Activated naive CD4-positive, alpha-beta T cell treated with Interleukin-2 at 50 U/mL for 16 hours (primary cell): ENCODE data around the gene ACR.

ENCODE experiments used
- DNase-seq: peaks from one replicate; pipeline ENCODE4 v3.0.0-alpha.2; 2020

The ACR gene

GRCh38 chr22:50702821-50703725 lies 34.9 kb upstream of the ACR start:
- DNase-seq, result no peak

GRCh38 chr22:50703726-50704509 lies 34.1 kb upstream of the ACR start:
- no peak for DNase-seq

- DNase-seq, result no peak
Observed at GRCh38 chr22:50704510-50705218, 33.3 kb upstream of the ACR start.

- no peak for DNase-seq
Observed at GRCh38 chr22:50705219-50705691, 32.7 kb upstream of the ACR start.

DNA sequence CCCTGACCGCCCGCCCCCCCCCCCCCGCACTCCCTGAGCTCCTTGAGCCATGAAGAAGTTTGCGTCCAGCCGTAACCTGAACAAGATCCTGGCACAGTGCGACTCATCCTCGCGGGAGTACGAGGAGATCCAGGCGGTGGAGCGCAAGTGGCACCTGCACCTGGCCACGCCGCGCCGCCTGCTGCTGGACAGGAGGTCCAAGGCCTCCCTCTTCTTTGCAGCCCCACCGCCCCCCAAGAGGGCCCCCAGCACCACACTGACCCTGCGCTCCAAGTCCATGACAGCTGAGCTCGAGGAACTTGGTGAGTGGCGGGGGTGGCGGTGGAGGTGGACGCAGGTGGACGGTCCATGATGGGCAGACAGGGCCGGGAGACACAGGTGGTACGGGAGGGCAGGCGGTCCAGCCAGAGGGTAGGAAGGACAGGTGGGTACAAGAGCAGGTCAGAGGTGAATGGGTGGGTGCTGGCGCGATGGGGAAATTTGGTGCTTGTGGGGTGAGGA lies 32.1 kb upstream of the ACR start:
- DNase-seq, result no peak

DNA sequence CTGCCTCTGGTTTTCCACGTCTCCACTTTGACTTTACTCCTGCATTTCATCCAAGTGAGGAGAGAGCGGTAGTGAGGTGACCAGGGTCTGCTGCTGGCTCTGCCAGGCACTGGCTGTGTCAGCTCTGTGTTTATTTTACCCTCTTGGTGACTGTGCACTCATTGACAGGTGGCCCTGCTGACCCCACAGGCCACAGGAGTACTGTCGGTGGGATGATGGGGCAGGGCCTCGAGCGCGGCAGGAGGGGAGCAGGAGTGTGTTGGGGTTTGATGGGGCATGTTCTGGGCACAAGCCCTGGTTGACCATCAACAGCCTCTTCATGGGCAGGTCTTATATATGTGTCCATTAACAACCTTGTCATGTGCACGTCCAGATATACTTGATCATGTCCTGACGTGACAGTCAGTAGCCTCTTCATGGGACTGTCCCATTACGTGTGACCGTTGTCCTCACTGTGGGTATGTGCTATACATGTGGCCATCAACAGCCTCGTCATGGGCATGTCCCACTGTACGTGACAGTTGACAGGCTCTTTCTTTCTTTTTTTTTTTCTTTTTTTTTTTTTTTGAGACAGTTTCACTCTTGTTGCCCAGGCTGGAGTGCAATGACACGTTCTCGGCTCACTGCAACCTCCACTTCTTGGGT lies 31.4 kb upstream of the ACR start:
- DNase-seq, result no peak

- no peak for DNase-seq
Observed at GRCh38 chr22:50708474-50708873, 29.5 kb upstream of the ACR start.

DNA sequence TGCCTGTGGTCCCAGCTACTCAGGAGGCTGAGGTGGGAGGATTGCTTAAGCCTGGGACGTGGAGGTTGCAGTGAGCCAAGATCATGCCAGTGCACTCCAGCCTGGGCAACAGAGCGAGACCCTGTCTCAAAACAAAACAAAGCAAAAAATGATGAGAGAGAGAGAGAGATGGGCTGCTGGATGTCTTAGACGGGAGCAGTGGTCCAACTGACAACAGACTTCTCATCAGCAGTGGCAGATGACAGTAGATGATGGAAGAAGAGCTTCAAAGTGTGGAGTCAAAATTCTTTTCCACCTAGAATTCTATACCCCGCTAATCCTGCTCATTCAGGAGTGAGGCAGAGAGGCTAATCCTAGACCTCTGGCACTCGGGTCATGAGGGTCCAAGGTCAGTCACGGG lies 29.0 kb upstream of the ACR start:
- DNase-seq, result no peak

DNA sequence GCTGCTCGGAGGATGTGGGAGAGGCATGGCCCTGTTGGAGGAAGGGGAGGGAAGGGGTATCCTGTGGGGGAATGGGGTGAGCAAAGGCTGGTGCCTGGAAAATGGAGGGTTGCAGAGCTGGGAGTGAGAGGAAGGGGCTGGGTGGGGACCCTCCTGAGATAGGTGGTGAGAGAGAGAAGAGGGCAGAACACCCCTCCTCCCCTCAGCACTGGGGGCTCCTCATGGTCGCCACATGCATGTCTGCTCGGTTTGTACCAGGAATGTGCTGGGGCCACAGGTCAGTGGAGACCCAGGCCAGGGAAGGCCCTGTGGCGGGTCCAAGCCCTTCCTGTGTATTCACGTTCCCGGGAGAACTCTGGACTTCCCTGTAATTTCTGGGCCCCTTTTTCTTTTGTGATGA lies 27.8 kb upstream of the ACR start:
- DNase-seq, result no peak

DNA sequence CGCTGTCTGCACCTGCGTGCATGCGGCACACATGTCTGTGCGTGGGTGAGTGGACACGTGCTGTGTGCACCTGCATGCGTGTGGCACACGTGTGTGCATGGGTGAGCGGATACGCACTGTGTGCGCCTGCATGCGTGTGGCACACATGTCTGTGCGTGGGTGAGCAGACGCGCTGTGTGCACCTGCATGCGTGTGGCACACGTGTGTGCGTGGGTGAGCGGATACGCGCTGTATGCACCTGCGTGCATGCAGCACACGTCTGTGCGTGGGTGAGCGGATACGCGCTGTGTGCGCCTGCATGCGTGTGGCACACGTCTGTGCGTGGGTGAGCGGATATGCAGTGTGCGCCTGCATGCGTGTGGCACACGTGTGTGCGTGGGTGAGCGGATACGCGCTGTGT lies 27.1 kb upstream of the ACR start:
- DNase-seq, result no peak

DNA sequence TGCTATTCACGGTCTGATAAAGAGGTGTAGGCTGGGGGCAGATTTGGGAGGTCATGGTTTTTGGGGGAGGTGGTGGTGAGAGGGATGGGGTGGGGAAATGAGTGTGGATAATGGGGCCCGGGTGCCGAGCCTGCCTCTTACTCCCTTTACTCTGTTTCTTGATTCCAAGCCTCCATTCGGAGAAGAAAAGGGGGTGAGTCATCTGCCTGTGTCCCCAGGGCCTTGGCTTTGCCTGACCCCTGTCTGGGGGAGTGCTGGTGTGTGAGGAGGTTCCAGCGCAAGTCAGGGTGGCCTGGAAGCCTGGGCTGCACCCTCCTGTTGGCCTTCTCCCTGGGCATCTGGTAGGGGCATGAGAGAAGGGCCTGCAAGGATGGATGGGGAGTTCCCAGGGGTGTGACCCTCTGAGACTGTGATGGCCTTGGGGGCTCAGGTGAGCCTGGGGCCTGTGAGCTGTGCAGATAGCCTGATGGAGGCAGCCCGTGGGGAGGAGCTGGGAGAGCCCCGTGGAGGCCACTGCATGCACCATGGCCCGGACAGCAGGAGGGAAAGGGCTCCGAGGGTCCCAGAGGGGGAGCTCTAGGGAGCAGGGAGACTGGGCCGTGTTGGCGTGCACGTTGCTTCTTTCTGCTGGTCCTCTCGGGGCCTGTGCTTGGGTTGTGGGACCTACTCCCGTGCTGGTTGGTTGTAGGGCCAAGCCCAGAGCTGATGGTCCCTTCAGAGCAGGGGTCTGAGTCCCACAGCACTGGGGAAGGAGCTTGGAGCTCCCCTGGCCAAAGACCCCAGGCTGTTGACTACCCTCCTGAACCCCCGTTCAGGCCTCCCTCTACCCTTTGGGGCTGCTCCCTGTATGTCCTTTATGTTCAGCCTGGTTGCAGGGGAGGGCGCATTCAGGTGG lies 26.3 kb upstream of the ACR start:
- DNase-seq, result no peak

- DNase-seq, result no peak
Observed at GRCh38 chr22:50712341-50713007, 25.5 kb upstream of the ACR start.

DNA sequence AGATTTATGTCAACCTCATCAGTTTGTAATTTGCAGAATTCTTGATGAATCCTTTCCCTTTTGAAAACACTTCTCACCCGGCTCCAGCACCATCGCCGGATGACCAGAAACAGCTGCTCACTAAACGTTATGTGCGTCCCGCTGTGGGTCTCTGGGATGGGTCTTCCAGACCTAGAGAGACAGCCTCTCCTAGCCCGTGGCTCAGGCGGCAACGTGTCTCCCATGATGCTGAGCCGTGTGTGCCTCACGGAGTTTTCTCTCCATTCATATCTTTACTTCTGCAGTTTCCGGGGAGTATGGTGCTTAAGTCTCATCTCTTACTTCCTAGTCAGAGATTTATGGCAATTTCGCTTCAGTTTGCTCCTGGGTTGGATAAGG lies 25.0 kb upstream of the ACR start:
- DNase-seq, result no peak

- DNase-seq, result no peak
Observed at GRCh38 chr22:50713571-50714056, 24.4 kb upstream of the ACR start.

- DNase-seq, result no peak
Observed at GRCh38 chr22:50714150-50714549, 23.9 kb upstream of the ACR start.

- no peak for DNase-seq
Observed at GRCh38 chr22:50714631-50715179, 23.3 kb upstream of the ACR start.

DNA sequence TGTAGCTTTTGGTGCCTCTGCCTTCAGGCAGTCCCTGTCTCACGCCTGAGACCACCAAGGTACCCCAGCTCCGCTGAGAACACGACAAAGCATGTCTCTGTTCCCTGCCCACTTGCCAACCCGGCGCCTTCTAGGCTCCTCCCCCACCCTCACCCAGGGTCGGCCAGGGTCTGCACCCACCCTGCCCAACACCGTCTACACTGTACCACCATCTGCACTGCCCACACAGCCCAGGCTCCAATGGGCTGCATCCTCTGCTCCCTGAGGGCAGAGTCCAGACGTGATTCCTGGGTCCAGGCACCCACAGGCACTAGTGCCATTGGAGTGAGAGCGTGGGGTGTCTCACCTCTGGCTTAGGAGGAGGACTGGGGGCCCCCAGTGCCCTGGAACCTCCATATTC lies 22.8 kb upstream of the ACR start:
- DNase-seq, result no peak

GRCh38 chr22:50715776-50716175 lies 22.2 kb upstream of the ACR start:
- no peak for DNase-seq

DNA sequence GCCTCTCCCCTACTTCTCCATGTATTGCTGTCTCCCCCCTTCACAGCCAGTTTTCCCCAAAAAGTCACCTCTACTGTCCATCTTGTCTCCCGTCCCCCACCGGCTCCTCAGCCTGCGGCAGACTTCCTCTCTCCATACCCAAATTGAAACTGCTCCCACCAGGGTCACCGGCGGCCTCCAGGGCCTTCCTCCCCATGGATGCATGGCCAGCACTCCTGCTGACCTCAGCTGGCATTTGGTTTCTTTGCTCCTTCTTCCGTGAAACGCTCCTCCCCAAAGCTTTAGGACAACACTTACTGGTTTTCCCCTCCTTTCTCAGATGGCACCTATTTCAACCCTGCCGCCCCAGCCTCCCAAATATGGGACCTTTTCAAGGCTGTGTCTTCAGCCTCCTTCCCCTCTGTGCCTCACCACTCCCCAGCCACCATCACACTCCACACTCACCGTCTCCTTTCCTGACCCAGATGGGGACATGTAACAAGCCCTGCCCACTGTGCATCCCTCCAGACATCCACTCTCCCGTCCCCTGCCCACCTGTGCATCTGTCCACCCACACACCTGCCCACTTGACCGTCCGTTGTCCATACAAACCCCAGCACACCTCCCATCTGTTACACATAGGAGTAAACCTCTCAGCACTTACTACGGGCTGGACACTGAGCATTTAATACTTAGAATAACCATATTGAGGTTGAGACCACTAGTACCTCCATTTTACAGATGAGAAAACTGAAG lies 21.5 kb upstream of the ACR start:
- DNase-seq, result no peak
